Measurements from ENCODE around the gene RXRB.

DNA sequence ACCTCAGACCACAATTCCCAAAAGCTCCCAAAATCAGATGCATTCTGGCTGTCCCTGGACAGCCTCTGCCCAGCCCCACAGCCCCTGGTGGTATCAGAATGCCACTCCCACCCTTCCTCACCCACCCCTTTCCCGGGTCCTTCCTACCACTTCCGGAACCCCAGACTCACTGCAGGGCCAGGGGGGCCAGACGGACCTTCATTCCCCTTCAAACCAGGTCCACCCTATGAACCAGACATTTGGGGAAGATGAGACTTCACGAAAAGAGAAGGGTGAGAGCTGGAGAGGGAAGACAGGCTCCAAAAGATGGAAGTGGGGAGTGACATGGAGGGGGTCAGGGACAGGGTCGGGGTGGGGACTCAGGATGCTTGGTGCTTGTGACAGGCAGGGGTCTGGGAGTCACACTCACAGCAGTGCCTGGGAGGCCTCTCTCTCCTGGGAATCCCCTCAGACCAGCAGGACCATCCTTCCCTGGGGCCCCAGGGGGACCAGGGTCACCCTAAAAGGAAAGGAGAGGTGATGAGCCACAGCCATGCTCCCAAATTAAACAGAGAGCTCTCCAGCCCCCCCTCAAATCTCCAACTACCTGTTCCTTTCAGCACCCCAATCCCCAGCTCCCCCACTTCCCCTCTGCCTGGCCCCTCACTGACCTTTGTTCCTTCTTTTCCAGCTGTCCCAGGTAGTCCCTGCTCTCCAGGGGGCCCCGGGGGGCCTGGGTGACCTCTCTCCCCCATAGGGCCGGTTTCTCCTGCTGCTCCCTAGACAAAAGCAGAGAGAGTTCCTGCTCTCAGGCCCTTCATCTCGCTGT lies 28.4 kb downstream of the RXRB start:
- TF ChIP-seq, protein P1, sequence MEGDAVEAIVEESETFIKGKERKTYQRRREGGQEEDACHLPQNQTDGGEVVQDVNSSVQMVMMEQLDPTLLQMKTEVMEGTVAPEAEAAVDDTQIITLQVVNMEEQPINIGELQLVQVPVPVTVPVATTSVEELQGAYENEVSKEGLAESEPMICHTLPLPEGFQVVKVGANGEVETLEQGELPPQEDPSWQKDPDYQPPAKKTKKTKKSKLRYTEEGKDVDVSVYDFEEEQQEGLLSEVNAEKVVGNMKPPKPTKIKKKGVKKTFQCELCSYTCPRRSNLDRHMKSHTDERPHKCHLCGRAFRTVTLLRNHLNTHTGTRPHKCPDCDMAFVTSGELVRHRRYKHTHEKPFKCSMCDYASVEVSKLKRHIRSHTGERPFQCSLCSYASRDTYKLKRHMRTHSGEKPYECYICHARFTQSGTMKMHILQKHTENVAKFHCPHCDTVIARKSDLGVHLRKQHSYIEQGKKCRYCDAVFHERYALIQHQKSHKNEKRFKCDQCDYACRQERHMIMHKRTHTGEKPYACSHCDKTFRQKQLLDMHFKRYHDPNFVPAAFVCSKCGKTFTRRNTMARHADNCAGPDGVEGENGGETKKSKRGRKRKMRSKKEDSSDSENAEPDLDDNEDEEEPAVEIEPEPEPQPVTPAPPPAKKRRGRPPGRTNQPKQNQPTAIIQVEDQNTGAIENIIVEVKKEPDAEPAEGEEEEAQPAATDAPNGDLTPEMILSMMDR (IDR thresholded peaks at IDR 0.05; ENCODE audit: low read depth, low read length, poor library complexity, severe bottlenecking): no peak
- TF ChIP-seq EZH2phosphoT487 (IDR thresholded peaks at IDR 0.05; ENCODE audit: borderline replicate concordance, low read length): no peak
